Anterior cingulate cortex (tissue), 58 donors: ENCODE measurements around the gene RIN3.
A peak's percentile ranks its signal among the peaks of the same experiment; 100 is the strongest.
"Not testable (repeated sequence)": the region's sequence is repeated elsewhere in the genome, so short reads cannot be mapped to it uniquely, and the experiment has no call there.

Experiments
- DNase-seq, 58 donors: peaks; one replicate each; lab custom pipeline; 2025; lab: John Stamatoyannopoulos, UW

Gene RIN3

GRCh38 chr14:92677087-92677668, 163.6 kb downstream of the RIN3 start:
- peak in 11 of 58 donors; percentile 13 to 40 (median 27) for DNase-seq

- no peak for DNase-seq
Measured at GRCh38 chr14:92677955-92678354, 164.4 kb downstream of the RIN3 start.

GRCh38 chr14:92678766-92679165, 165.2 kb downstream of the RIN3 start:
- no peak for DNase-seq

- DNase-seq = no peak
Measured at GRCh38 chr14:92679246-92679645, 165.7 kb downstream of the RIN3 start.

- not testable (repeated sequence) for DNase-seq
Measured at GRCh38 chr14:92680330-92680729, 166.7 kb downstream of the RIN3 start.

- DNase-seq = peak in 35 of 58 donors; percentile 12 to 74 (median 37)
Measured at GRCh38 chr14:92680781-92681650, 167.4 kb downstream of the RIN3 start.

GRCh38 chr14:92683041-92683440, 169.5 kb downstream of the RIN3 start:
- DNase-seq = no peak

GRCh38 chr14:92684801-92685560, 171.4 kb downstream of the RIN3 start:
- no peak for DNase-seq

- no peak for DNase-seq
Measured at GRCh38 chr14:92685784-92686355, 172.3 kb downstream of the RIN3 start.

GRCh38 chr14:92686411-92686899, 172.9 kb downstream of the RIN3 start:
- DNase-seq = no peak

- DNase-seq = peak in 54 of 58 donors; percentile 29 to 85 (median 62)
Measured at GRCh38 chr14:92686900-92687427, 173.4 kb downstream of the RIN3 start.

- peak in 6 of 58 donors; percentile 20 to 44 (median 28) for DNase-seq
Measured at GRCh38 chr14:92687681-92688433, 174.3 kb downstream of the RIN3 start.

GRCh38 chr14:92688434-92689375, 175.1 kb downstream of the RIN3 start:
- DNase-seq = no peak

GRCh38 chr14:92690171-92691011, 176.8 kb downstream of the RIN3 start:
- peak in 1 of 58 donors; percentile 13 for DNase-seq

GRCh38 chr14:92692822-92693226, 179.2 kb downstream of the RIN3 start:
- peak in 16 of 58 donors; percentile 19 to 71 (median 38) for DNase-seq

GRCh38 chr14:92693998-92694795, 180.6 kb downstream of the RIN3 start:
- no peak for DNase-seq

- DNase-seq = no peak
Measured at GRCh38 chr14:92694807-92695206, 181.2 kb downstream of the RIN3 start.
